AG10803 (cell line): ENCODE results near the gene LIG1.
"Not testable (repeated sequence)": the region's sequence is repeated elsewhere in the genome, so short reads cannot be mapped to it uniquely, and the experiment has no call there.

Experiments used
- DNase-seq: peaks from one replicate; pipeline ENCODE4 v3.0.0; 2010; ENCODE audit warnings: low read depth
- H3K4me3 ChIP-seq: 2 replicates; pipeline ENCODE4 v1.5.1; 2011; ENCODE audit warnings: mild to moderate bottlenecking, low read length, control low read depth
- TF ChIP-seq, protein P1 (sequence below): conservative IDR thresholded peaks from 2 replicates; pipeline ENCODE4 v1.5.1; 2011; ENCODE audit warnings: mild to moderate bottlenecking, low read length, control low read depth, inconsistent platforms

LIG1 gene

DNA sequence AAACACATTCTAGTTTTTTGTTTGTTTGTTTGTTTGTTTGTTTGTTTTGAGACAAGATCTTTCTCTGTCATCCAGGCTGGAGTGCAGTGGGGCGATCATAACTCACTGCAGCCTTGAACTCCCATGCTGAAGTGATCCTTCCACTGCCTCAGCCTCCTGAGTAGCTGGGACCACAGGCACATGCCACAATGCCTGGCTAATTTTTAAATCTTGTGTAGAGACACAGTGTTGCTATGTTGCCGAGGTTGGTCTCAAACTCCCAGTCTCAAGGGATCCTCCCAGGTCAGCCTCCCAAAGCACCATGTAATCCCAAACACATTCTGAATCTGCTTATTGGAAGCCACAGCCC, 75.3 kb downstream of the LIG1 start:
- no peak for DNase-seq
- TF ChIP-seq, protein P1, sequence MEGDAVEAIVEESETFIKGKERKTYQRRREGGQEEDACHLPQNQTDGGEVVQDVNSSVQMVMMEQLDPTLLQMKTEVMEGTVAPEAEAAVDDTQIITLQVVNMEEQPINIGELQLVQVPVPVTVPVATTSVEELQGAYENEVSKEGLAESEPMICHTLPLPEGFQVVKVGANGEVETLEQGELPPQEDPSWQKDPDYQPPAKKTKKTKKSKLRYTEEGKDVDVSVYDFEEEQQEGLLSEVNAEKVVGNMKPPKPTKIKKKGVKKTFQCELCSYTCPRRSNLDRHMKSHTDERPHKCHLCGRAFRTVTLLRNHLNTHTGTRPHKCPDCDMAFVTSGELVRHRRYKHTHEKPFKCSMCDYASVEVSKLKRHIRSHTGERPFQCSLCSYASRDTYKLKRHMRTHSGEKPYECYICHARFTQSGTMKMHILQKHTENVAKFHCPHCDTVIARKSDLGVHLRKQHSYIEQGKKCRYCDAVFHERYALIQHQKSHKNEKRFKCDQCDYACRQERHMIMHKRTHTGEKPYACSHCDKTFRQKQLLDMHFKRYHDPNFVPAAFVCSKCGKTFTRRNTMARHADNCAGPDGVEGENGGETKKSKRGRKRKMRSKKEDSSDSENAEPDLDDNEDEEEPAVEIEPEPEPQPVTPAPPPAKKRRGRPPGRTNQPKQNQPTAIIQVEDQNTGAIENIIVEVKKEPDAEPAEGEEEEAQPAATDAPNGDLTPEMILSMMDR: no peak
- H3K4me3 ChIP-seq: no peak overlapping the region

DNA sequence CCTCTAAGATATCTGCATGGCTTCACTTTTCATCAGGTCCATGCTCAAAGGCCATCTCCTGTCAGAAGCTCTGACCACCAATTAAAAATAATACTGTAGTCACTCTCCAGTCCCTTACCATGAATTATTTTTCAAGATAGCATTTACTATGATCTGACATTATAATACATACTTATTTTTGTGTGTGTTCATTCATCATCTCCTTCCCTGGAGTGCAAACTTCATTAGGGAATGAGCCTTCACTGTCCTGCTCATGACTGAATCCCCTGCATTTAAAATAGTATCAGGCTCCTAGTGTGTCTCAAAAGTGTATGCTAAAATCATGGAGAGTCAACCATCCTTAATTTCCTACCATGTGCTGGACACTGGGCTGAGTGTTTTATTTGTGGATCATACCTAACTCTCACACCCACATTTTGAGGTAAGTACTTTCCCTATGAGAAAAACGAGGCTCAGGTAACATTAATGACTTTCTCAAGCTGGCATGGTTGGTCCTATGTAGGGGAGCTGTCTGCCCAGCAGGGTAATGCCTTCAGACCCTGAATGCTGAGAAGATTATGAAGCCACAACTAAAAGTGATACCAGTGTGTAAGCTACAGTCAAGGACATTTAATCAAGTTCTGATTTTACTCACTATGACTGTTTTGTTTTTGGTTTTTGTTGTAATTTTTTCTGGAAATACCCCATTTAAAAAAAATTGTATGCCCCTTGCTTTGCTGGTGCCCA, 75.9 kb downstream of the LIG1 start:
- TF ChIP-seq, protein P1: no peak
- no peak for DNase-seq
- H3K4me3 ChIP-seq: no peak overlapping the region

DNA sequence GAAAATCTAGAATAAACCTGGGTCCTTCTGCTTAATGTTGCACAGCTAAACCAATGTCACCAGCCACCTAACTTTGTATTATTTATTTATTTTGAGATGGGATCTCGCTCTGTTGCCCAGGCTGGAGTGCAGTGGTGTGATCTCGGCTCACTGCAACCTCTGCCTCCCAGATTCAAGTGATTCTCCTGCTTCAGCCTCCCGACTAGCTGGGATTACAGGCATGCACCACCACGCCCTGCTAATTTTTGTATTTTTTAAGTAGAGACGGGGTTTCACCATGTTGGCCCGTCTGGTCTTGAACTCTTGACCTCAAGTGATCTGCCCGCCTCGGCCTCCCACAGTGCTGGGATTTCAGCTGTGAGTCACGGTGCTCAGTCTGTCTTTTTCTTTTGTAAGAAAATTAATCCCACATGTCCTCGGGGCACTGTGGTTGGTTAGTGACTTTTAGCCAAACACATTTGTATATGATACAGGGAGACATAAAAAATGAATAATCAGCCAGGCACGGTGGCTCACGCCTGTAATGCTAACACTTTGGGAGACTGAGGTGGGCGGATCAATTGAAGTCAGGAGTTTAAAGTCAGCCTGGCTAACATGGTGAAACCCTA, 78.9 kb downstream of the LIG1 start:
- H3K4me3 ChIP-seq: not testable (repeated sequence)
- peak; percentile 97 for DNase-seq

DNA sequence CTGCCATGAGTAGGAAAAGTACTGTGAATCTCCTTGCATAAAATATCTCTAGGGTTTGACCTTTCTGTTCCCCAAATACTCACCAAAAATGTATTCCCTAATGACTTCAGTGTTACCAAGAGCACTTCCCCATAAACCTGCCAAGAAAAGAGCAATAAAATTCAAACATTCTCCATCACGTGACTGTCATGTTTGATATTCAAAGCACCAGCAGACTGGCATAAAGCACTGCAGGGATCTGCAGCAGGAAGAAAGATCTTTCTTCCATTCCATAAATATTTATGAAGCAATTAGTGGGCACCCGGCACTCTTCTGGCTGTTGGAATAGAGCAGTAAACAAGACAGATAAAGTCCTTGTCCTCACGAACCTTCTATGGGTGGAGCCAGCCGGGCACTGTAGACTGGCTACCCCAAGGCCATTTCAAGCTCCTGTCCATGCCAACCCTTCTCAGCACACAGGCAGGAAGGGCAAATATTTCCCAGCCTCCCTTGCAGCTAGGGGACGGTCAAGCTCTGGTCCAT, 79.8 kb downstream of the LIG1 start:
- TF ChIP-seq, protein P1: no peak
- peak; percentile 80 for DNase-seq

DNA sequence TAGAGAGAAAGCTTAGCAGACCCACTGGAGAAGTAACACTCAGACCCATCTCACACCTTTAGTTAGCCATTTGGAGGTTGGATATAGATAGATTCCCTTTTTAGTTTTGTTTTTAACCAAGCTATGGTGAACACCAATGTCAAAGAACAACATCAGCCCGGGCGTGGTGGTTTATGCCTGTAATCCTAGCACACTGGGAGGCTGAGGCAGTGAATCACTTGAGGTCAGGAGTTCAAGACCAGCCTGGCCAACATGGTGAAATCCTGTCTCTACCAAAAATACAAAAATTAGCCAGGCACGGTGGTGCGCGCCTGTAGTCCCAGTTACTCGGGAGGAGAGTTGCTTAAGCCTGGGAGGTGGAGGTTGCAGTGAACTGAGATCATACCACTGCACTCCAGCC, 81.2 kb downstream of the LIG1 start:
- H3K4me3 ChIP-seq, DNase-seq: not testable (repeated sequence)

More for the DNA sequence above, 79.8 kb downstream of the LIG1 start:
- no peak overlapping the region for H3K4me3 ChIP-seq

DNA sequence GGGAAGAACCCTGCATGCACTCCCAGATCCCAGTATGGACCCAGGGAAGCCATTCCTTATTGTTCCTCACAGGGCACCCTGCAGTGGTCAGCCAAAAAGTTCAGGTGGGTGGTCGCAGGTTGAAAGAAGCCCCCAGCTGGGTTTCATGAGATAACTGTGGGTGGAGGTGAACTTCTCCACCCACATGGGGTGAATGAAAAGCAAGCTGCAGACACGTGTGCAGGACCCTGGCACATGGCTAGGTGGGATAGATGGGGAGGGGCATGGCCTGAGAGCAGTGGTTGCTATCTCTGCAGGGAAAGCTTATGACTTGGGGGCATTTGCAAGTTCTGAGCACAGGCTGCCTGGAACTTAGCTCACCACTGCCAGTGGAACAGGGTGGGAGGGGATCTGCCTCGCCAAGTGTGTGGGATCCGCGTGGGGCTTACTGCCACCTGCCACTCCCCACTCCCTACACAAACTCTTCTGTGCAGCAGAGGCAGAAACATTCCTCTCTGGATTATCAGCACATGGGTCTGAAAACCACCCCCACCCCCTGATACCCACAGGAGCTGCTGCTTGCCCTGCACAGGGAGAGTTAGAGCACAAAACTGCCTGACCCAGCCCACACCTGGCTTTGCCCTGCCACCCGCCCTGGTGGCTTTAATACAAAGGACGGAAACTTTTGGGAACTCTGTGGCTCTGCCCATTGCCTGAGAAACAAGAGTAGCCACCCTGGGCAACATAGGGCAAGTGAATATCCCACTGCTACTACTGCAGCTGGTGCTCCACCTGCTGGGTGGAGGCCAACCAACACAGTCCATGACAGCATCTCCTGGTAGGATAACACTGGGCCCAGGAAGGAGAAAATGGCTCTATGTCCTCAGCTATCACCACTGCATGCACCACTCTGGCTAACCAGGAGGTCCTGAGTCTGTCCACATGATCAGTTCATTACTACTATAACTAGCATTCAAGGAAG, 84.0 kb downstream of the LIG1 start:
- TF ChIP-seq, protein P1: no peak
- no peak for DNase-seq
- H3K4me3 ChIP-seq: no peak overlapping the region

DNA sequence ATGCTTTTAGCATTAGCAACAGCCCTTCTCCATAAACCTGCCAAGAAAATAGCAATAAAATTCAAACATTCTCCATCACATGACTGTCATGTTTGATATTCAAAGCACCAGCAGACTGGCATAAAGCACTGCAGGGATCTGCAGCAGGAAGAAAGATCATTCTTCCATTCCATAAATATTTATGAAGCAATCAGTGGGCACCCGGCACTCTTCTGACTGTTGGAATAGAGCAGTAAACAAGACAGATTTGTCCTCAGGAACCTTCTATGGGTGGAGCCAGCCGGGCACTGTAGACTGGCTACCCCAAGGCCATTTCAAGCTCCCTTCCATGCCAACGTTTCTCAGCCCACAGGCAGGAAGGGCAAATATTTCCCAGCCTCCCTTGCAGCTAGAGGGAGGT, 85.1 kb downstream of the LIG1 start:
- DNase-seq: no peak
- no peak overlapping the region for H3K4me3 ChIP-seq
- TF ChIP-seq, protein P1: no peak
